Thyroid gland (tissue), 4 donors: Measurements from ENCODE around the gene MYBBP1A. TPM values are rescaled to one million over a fixed set of nuclear protein-coding genes. Genes with fewer than 3 reads are reported as not detected.

Experiments
- DNase-seq, 2 donors: peaks; one replicate each; pipeline ENCODE4 v3.0.0-alpha.2; 2019
- H3K27ac ChIP-seq, 3 donors: fragments of 200-600 bp; sonication (generic); 1 replicate in 2 of 3; 2 replicates in 1 of 3; pipeline ENCODE4 v1.5.1; 2016 to 2019; ENCODE audit warnings: mild to moderate bottlenecking in 1 of 3, moderate library complexity in 1 of 3
- H3K27me3 ChIP-seq: fragments of 200-600 bp; sonication (generic); one replicate; pipeline ENCODE4 v1.5.1; 2019
- H3K36me3 ChIP-seq, 2 donors: fragments of 200-600 bp; sonication (generic); one replicate each; pipeline ENCODE4 v1.5.1; 2016 to 2019
- H3K4me1 ChIP-seq, 2 donors: fragments of 200-600 bp; sonication (generic); one replicate each; pipeline ENCODE4 v1.5.1; 2017 to 2019
- H3K4me3 ChIP-seq, 3 donors: fragments of 200-600 bp; sonication (generic); replicated peaks in 1 of 3; 1 replicate in 2 of 3; 2 replicates in 1 of 3; pipeline ENCODE4 v1.5.1; 2016; ENCODE audit warnings: mild to moderate bottlenecking in 1 of 3
- H3K9me3 ChIP-seq: fragments of 200-600 bp; sonication (generic); one replicate; pipeline ENCODE4 v1.5.1; 2017
- POLR2A ChIP-seq, 2 donors: fragments of 450-650 bp; IDR thresholded peaks; one replicate each; pipeline ENCODE4 v1.6.1; 2017; ENCODE audit warnings: antibody characterized with exemption in 2 of 2, mild to moderate bottlenecking in 2 of 2, moderate library complexity in 1 of 2
- WGBS, 2 donors: methylation state at CpG; one replicate each; pipeline ENCODE4 v1.1.5; 2017; 5-methylcytosine and 5-hydroxymethylcytosine counted together
- intact Hi-C: fragments of 100-400 bp; cut with DNase I; formaldehyde crosslinking; loops from one replicate; pipeline ENCODE4 v1.15.1; 2023
- total RNA-seq, 4 donors: library from RNA; depleted of rRNA; stranded (reverse); fragments of >200 nt; gene quantifications; one replicate each; pipeline ENCODE4 v1.2.3, GENCODE V29; 2016
- TF ChIP-seq, protein P1 (sequence below), 6 experiments: fragments of 200-600 bp in 3 of 6; fragments of 450-650 bp in 3 of 6; sonication (generic) in 3 of 6; IDR thresholded peaks; one replicate each; pipeline ENCODE4 v1.5.1; 2016 to 2019; ENCODE audit warnings: antibody characterized with exemption in 6 of 6, mild to moderate bottlenecking in 2 of 6, inconsistent platforms in 1 of 6, moderate library complexity in 1 of 6

MYBBP1A gene
- total RNA-seq, 4 donors from 2014 or later = 23.5 to 50.2 (median 37.6) TPM

DNA sequence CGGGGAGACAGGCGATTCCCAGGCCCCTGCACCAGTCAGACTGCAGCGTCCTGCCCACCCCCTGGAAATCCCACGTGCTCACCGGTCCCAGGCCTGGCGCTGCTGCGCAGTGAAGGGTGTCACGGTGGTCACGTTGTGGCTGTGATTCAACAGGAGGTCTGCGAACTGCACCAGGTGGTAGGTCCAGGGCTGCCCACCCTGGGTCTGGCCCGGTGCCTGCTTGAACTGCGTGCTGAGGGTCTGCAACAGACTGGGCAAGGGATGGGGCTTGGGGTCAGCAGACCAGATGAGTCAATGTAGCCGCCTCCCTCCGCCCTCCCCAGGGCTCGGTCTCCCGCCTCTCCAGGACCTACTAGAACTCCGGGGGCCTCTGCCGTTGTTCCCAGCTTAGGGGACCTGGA, 7.1 kb downstream of the MYBBP1A start:
- Histone ChIP-seq H3K4me1 (no peaks in the 10 kb centered on the region), H3K27me3 (no peaks in the 10 kb centered on the region), H3K27ac (no peak overlapping the region), H3K36me3 (peaks cover 45 to 61% of the 10 kb centered on the region in 2 donors), H3K4me3 (no peak overlapping the region), H3K9me3 (no peaks in the 10 kb centered on the region)
- DNase-seq = no peak
- TF ChIP-seq, protein P1, sequence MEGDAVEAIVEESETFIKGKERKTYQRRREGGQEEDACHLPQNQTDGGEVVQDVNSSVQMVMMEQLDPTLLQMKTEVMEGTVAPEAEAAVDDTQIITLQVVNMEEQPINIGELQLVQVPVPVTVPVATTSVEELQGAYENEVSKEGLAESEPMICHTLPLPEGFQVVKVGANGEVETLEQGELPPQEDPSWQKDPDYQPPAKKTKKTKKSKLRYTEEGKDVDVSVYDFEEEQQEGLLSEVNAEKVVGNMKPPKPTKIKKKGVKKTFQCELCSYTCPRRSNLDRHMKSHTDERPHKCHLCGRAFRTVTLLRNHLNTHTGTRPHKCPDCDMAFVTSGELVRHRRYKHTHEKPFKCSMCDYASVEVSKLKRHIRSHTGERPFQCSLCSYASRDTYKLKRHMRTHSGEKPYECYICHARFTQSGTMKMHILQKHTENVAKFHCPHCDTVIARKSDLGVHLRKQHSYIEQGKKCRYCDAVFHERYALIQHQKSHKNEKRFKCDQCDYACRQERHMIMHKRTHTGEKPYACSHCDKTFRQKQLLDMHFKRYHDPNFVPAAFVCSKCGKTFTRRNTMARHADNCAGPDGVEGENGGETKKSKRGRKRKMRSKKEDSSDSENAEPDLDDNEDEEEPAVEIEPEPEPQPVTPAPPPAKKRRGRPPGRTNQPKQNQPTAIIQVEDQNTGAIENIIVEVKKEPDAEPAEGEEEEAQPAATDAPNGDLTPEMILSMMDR (IDR thresholded peaks at IDR 0.05) = no peak
- TF ChIP-seq POLR2A (IDR thresholded peaks at IDR 0.05) = no peak
- WGBS, 2 donors = 98 to 100% methylated on average over 2 to 14 of the region's 18 CpGs
- intact Hi-C loops = no loop called here

GRCh38 chr17:4547118-4547906, 7.9 kb downstream of the MYBBP1A start:
- Histone ChIP-seq H3K9me3 (no peaks in the 10 kb centered on the region), H3K4me1 (no peaks in the 10 kb centered on the region), H3K27ac (no peak overlapping the region), H3K36me3 (peaks cover 52 to 66% of the 10 kb centered on the region in 2 donors), H3K4me3 (no peak overlapping the region), H3K27me3 (no peaks in the 10 kb centered on the region)
- WGBS, 2 donors = 86 to 94% methylated on average over 15 to 17 of the region's 17 CpGs
- no peak for DNase-seq
- intact Hi-C loops = no loop called here
- TF ChIP-seq, protein P1 (IDR thresholded peaks at IDR 0.05) = no peak
- no peak for TF ChIP-seq POLR2A (IDR thresholded peaks at IDR 0.05)

- 90 to 91% methylated on average over 26 to 28 of the region's 32 CpGs for WGBS, 2 donors
- no peak overlapping the region for H3K4me3 ChIP-seq
- H3K36me3 ChIP-seq = peaks cover 50 to 59% of the 10 kb centered on the region in 2 donors
- H3K27ac ChIP-seq = no peak overlapping the region
- peaks cover 0 to 5% of the 10 kb centered on the region in 2 donors for H3K4me1 ChIP-seq
- H3K27me3 ChIP-seq = no peaks in the 10 kb centered on the region
- no peaks in the 10 kb centered on the region for H3K9me3 ChIP-seq
- DNase-seq = no peak
- intact Hi-C loops = no loop called here
- TF ChIP-seq POLR2A (IDR thresholded peaks at IDR 0.05) = no peak
These were observed 9.8 kb downstream of the MYBBP1A start for GRCh38 chr17:4545217-4545951.

DNA sequence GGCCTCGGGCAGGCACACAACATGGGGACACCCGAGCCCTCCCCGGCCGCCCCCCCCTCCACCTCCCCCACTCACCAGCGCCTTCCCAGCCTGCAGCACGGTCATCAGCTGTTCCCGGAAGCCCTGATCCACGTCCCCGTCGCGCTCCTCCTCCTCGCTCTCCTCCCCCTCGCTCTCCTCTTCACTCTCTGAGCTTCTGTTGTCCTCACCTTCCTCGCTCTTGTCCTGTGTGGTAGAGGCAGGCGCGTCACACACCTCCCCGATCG, 10.3 kb downstream of the MYBBP1A start:
- DNase-seq = no peak
- intact Hi-C loops = no loop called here

GRCh38 chr17:4544135-4544950, 10.8 kb downstream of the MYBBP1A start:
- H3K4me1 ChIP-seq = peaks cover 0 to 5% of the 10 kb centered on the region in 2 donors
- H3K27me3 ChIP-seq = no peaks in the 10 kb centered on the region
- H3K36me3 ChIP-seq = peaks cover 48 to 55% of the 10 kb centered on the region in 2 donors
- intact Hi-C loops = no loop called here
- H3K9me3 ChIP-seq = no peaks in the 10 kb centered on the region
- H3K27ac ChIP-seq = no peak overlapping the region
- H3K4me3 ChIP-seq = no peak overlapping the region
- WGBS, 2 donors = 95 to 99% methylated on average over 11 to 36 of the region's 37 CpGs
- no peak for TF ChIP-seq POLR2A (IDR thresholded peaks at IDR 0.05)
- TF ChIP-seq, protein P1 (IDR thresholded peaks at IDR 0.05) = no peak
- DNase-seq = no peak

More for the DNA sequence above, 10.3 kb downstream of the MYBBP1A start:
- Histone ChIP-seq H3K36me3 (peaks cover 49 to 54% of the 10 kb centered on the region in 2 donors), H3K27me3 (no peaks in the 10 kb centered on the region), H3K4me1 (peaks cover 0 to 5% of the 10 kb centered on the region in 2 donors), H3K9me3 (no peaks in the 10 kb centered on the region), H3K4me3 (no peak overlapping the region), H3K27ac (no peak overlapping the region)
- 93% methylated on average over 18 of the region's 18 CpGs for WGBS, 2 donors
- TF ChIP-seq, protein P1 (IDR thresholded peaks at IDR 0.05) = no peak
- TF ChIP-seq POLR2A (IDR thresholded peaks at IDR 0.05) = no peak
